GM23338 (cell line): ENCODE data around the gene ING4.

Experiments
- CREB1 ChIP-seq: fragments of 250-450 bp; sonication (Bioruptor Pico); IDR thresholded peaks from 2 replicates; pipeline ENCODE4 v1.5.0; 2020; ENCODE audit warnings: low read depth, mild to moderate bottlenecking, moderate library complexity
- CTCF ChIP-seq, 2 experiments: fragments of 200-600 bp in 1 of 2; sonication (generic) in 1 of 2; conservative IDR thresholded peaks; 2 replicates each; pipeline versions ENCODE4 v1.5.1 to v1.6.1; 2016 to 2017; ENCODE audit warnings: antibody characterized with exemption in 2 of 2, low read depth in 2 of 2, mild to moderate bottlenecking in 2 of 2, moderate library complexity in 1 of 2
- ETS1 ChIP-seq: IDR thresholded peaks from 2 replicates; pipeline ENCODE4 v1.6.1; 2016; ENCODE audit warnings: antibody characterized with exemption
- EZH2 ChIP-seq: fragments of 200-600 bp; sonication (generic); IDR thresholded peaks from one replicate; pipeline ENCODE4 v1.8.0; 2017; ENCODE audit warnings: antibody characterized with exemption, mild to moderate bottlenecking, low read depth; ENCODE audit not compliant: unreplicated experiment
- EZH2phosphoT487 ChIP-seq: fragments of 200-600 bp; sonication (generic); IDR thresholded peaks from one replicate; pipeline ENCODE4 v1.8.1; 2018; ENCODE audit warnings: antibody characterized with exemption; ENCODE audit not compliant: unreplicated experiment
- JUNB ChIP-seq: IDR thresholded peaks from one replicate; pipeline ENCODE4 v1.6.1; 2016; ENCODE audit warnings: antibody characterized with exemption; ENCODE audit not compliant: unreplicated experiment
- POLR2AphosphoS5 ChIP-seq: IDR thresholded peaks from 2 replicates; pipeline ENCODE4 v1.6.1; 2016; ENCODE audit warnings: antibody characterized with exemption, low read depth
- REST ChIP-seq: IDR thresholded peaks from one replicate; pipeline ENCODE4 v1.6.1; 2018; ENCODE audit warnings: antibody characterized with exemption; ENCODE audit not compliant: unreplicated experiment
- ZNF114 ChIP-seq: fragments of 250-450 bp; sonication (Bioruptor Pico); IDR thresholded peaks from 2 replicates; pipeline ENCODE4 v1.5.0; 2020; ENCODE audit warnings: mild to moderate bottlenecking, moderate library complexity
- ZNF331 ChIP-seq: fragments of 250-450 bp; sonication (Bioruptor Pico); IDR thresholded peaks from 2 replicates; pipeline ENCODE4 v1.5.0; 2020; ENCODE audit warnings: low read depth, mild to moderate bottlenecking, moderate library complexity
- ZNF462 ChIP-seq: fragments of 250-450 bp; sonication (Bioruptor Pico); IDR thresholded peaks from 2 replicates; pipeline ENCODE4 v1.5.0; 2020; ENCODE audit warnings: mild to moderate bottlenecking, moderate library complexity

- TF ChIP-seq CTCF (conservative IDR thresholded peaks at IDR 0.05; ENCODE audit: low read depth in 2 of 2) (no peak), EZH2phosphoT487 (no peak), POLR2AphosphoS5 (no peak), REST (no peak), EZH2 (no peak), ZNF462 (no peak), JUNB (no peak), ETS1 (no peak), CREB1 (CRISPR knock-in tag) (no peak), ZNF331 (CRISPR knock-in tag) (no peak), ZNF114 (CRISPR knock-in tag) (no peak)
These were observed 30.6 kb downstream of the ING4 start for GRCh38 chr12:6632026-6632983.
